Ishikawa (cell line): Measurements from ENCODE around the gene DGKI.

ENCODE experiments used
- CEBPB ChIP-seq: IDR thresholded peaks from 2 replicates; pipeline ENCODE4 v1.6.1; 2012
- CREB1 ChIP-seq: IDR thresholded peaks from 2 replicates; pipeline ENCODE4 v1.6.1; 2012; ENCODE audit warnings: low read depth
- EP300 ChIP-seq: IDR thresholded peaks from 2 replicates; pipeline ENCODE4 v1.6.1; 2012; ENCODE audit warnings: borderline replicate concordance
- FOXM1 ChIP-seq: IDR thresholded peaks from 2 replicates; pipeline ENCODE4 v1.6.1; 2012; ENCODE audit warnings: low read depth, borderline replicate concordance
- NFIC ChIP-seq: IDR thresholded peaks from 2 replicates; pipeline ENCODE4 v1.6.1; 2012
- RAD21 ChIP-seq: IDR thresholded peaks from 2 replicates; pipeline ENCODE4 v1.6.1; 2012; ENCODE audit warnings: low read depth
- TAF1 ChIP-seq: IDR thresholded peaks from 2 replicates; pipeline ENCODE4 v1.6.1; 2012; ENCODE audit warnings: low read depth, mild to moderate bottlenecking
- TCF12 ChIP-seq: IDR thresholded peaks from 2 replicates; pipeline ENCODE4 v1.6.1; 2012; ENCODE audit warnings: low read depth
- YY1 ChIP-seq: IDR thresholded peaks from 2 replicates; pipeline ENCODE4 v1.6.1; 2012; ENCODE audit warnings: low read depth
- ZBTB7A ChIP-seq: IDR thresholded peaks from 2 replicates; pipeline ENCODE4 v1.6.1; 2012; ENCODE audit warnings: low read depth
- TF ChIP-seq, protein P1 (sequence below): IDR thresholded peaks from 2 replicates; pipeline ENCODE4 v1.6.1; 2012

DNA sequence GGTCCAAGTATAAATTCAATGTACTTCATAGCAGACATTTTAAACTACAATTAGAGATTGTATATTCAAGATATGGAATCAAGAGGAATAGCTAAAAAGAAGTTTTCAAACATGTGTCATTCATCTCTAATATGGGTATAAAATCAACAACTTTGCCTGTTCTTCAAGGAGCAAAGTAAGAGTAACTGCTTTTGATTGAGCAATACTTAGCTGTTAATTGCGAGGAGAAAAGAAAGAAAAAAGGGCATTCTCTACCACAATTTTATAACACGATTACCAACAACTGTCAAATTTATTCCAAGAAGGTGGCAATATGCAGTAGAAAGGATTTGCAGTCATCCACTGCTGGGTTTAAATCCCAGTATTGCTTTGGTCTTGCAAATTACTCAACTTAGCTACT lies 356.9 kb downstream of the DGKI start:
- no peak for TF ChIP-seq RAD21
- TF ChIP-seq FOXM1: no peak
- no peak for TF ChIP-seq CEBPB
- no peak for TF ChIP-seq TAF1
- no peak for TF ChIP-seq YY1
- no peak for TF ChIP-seq ZBTB7A
- TF ChIP-seq, protein P1, sequence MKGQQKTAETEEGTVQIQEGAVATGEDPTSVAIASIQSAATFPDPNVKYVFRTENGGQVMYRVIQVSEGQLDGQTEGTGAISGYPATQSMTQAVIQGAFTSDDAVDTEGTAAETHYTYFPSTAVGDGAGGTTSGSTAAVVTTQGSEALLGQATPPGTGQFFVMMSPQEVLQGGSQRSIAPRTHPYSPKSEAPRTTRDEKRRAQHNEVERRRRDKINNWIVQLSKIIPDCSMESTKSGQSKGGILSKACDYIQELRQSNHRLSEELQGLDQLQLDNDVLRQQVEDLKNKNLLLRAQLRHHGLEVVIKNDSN: no peak
- TF ChIP-seq CREB1: no peak
- TF ChIP-seq NFIC: no peak
- no peak for TF ChIP-seq EP300
- TF ChIP-seq TCF12: no peak
